HepG2 (cell line): ENCODE measurements around the gene SNAPC3. TPM values are rescaled to one million over a fixed set of nuclear protein-coding genes. Genes with fewer than 3 reads are reported as not detected.

ENCODE experiments used
- ATAC-seq: fragments of 200-7000 bp; cut with Tn5 transposase; 3 replicates; pipeline ENCODE4 v1.9.1; 2020; ENCODE audit warnings: mild to moderate bottlenecking, moderate library complexity
- BruUV-seq: library from RNA; stranded (reverse); fragments of 400-500 nt; replicated peaks from 2 replicates; lab custom pipeline; 2021; lab: Mats Ljungman, UMichigan
- CTCF ChIA-PET: fragments of 300-600 bp; formaldehyde crosslinking; extraction: SDS; loops from one replicate; lab custom pipeline; 2021; ENCODE audit warnings: low total read pairs, inconsistent platforms, low intra/inter-chr PET ratio; lab: Yijun Ruan, JAX
- POLR2A ChIA-PET: fragments of 350-600 bp; sonication (Branson Sonifier 250); formaldehyde crosslinking; loops from one replicate; lab custom pipeline; 2020; ENCODE audit warnings: antibody characterized with exemption, inconsistent platforms; lab: Yijun Ruan, JAX
- DNase-seq: peaks from one replicate; pipeline ENCODE4 v3.0.0-alpha.2; 2015; ENCODE audit warnings: low spot score
- FAIRE-seq: peaks from 3 replicates; lab custom pipeline; 2011; peaks lifted over from hg19 to GRCh38; lab: Jason Lieb, UNC
- H2AFZ ChIP-seq: one replicate; pipeline ENCODE4 v1.6.1; 2011; ENCODE audit warnings: low read length, inconsistent platforms
- H3K27ac ChIP-seq: fragments of 300-600 bp; 3 replicates; pipeline ENCODE4 v1.8.0; 2011; ENCODE audit warnings: mixed run types, mild to moderate bottlenecking, mixed read lengths, low read length, inconsistent platforms; ENCODE audit not compliant: insufficient read depth; ENCODE audit errors: extremely low read length
- H3K27me3 ChIP-seq, 2 experiments: fragments of 200-600 bp in 1 of 2; 2 replicates in 1 of 2; 3 replicates in 1 of 2; pipeline versions ENCODE4 v1.6.0 to v1.8.0; 2011; ENCODE audit warnings: low read length in 2 of 2, mild to moderate bottlenecking in 2 of 2, moderate library complexity in 2 of 2, inconsistent platforms in 1 of 2; ENCODE audit not compliant: insufficient read depth in 2 of 2, control insufficient read depth in 1 of 2
- H3K36me3 ChIP-seq, 2 experiments: fragments of 200-600 bp in 1 of 2; replicated peaks in 1 of 2; 2 replicates in 1 of 2; 3 replicates in 1 of 2; pipeline versions ENCODE4 v1.5.1 to v1.8.0; 2011; ENCODE audit warnings: low read length in 2 of 2, inconsistent platforms in 1 of 2; ENCODE audit not compliant: insufficient read depth in 2 of 2, control insufficient read depth in 1 of 2
- H3K4me1 ChIP-seq: 2 replicates; pipeline ENCODE4 v1.5.1; 2012; ENCODE audit warnings: low read length, inconsistent platforms; ENCODE audit not compliant: insufficient read depth
- H3K4me2 ChIP-seq: 2 replicates; pipeline ENCODE4 v1.6.0; 2011; ENCODE audit warnings: low read depth, low read length, inconsistent platforms
- H3K4me3 ChIP-seq, 3 experiments: fragments of 200-600 bp in 1 of 3; sonication (generic), shearing (Covaris generic) in 1 of 3; replicated peaks in 1 of 3; 2 replicates each; pipeline ENCODE4 v1.5.1; 2011 to 2016; ENCODE audit warnings: low read length in 3 of 3, inconsistent platforms in 2 of 3, low read depth in 2 of 3, mild to moderate bottlenecking in 2 of 3, control low read depth in 1 of 3, mixed read lengths in 1 of 3; ENCODE audit not compliant: insufficient read depth in 1 of 3
- H3K79me2 ChIP-seq: one replicate; pipeline ENCODE4 v1.6.1; 2011; ENCODE audit warnings: low read length, inconsistent platforms; ENCODE audit not compliant: insufficient read depth
- H3K9ac ChIP-seq: 2 replicates; pipeline ENCODE4 v1.6.0; 2011; ENCODE audit warnings: mild to moderate bottlenecking, low read depth, low read length, inconsistent platforms; ENCODE audit not compliant: insufficient read depth
- H3K9me3 ChIP-seq: 2 replicates; pipeline ENCODE4 v1.5.1; 2012; ENCODE audit warnings: mild to moderate bottlenecking, low read length
- H4K20me1 ChIP-seq: 2 replicates; pipeline ENCODE4 v1.6.0; 2011; ENCODE audit warnings: inconsistent platforms, mild to moderate bottlenecking, low read length, moderate library complexity; ENCODE audit not compliant: insufficient read depth
- CTCF ChIP-seq: sonication (generic); formaldehyde crosslinking; IDR thresholded peaks from 2 replicates; pipeline ENCODE4 v1.5.0; 2020; ENCODE audit warnings: mild to moderate bottlenecking, missing genetic modification reagents, moderate library complexity
- HNF4A ChIP-seq: sonication (generic); formaldehyde crosslinking; IDR thresholded peaks from 2 replicates; pipeline ENCODE4 v1.4.0; 2020; ENCODE audit warnings: missing genetic modification reagents
- KDM6A ChIP-seq: IDR thresholded peaks from 2 replicates; pipeline ENCODE4 v1.6.1; 2016; ENCODE audit warnings: low read depth
- STAG1 ChIP-seq: sonication (generic); formaldehyde crosslinking; IDR thresholded peaks from 2 replicates; pipeline ENCODE4 v1.4.0; 2020; ENCODE audit warnings: missing genetic modification reagents
- ZFP36L2 ChIP-seq: sonication (generic); formaldehyde crosslinking; IDR thresholded peaks from 2 replicates; pipeline ENCODE4 v1.4.0; 2020; ENCODE audit warnings: missing genetic modification reagents
- ZNF281 ChIP-seq: sonication (generic); formaldehyde crosslinking; IDR thresholded peaks from 2 replicates; pipeline ENCODE4 v1.4.0; 2020; ENCODE audit warnings: missing genetic modification reagents, borderline replicate concordance
- WGBS: methylation state at CpG from one replicate; pipeline ENCODE4 v1.1.6; 2017; ENCODE audit warnings: low lambda C conversion rate; 5-methylcytosine and 5-hydroxymethylcytosine counted together
- in situ Hi-C: cut with HindIII; loops from 2 replicates; pipeline ENCODE4 v1.10.0; 2017; ENCODE audit warnings: low pct_unique_long_range_greater_than_20kb; ENCODE audit not compliant: extremely low pct_ligation_motif_present
- intact Hi-C: fragments of 100-400 bp; cut with micrococcal nuclease; formaldehyde crosslinking; loops from one replicate; pipeline ENCODE4 v1.10.0; 2022; ENCODE audit not compliant: unreplicated experiment
- polyA plus RNA-seq, 8 experiments: library from polyadenylated mRNA; depleted of rRNA in 3 of 8; stranded (reverse) in 7 of 8; unstranded in 1 of 8; fragments of >200 nt; fragmentation: Illumina TruSeq in 4 of 8; extraction: Trizol in 4 of 8; gene quantifications; 2 replicates each; pipeline versions ENCODE4 v1.2.1 to v1.2.3, GENCODE V29; 2011 to 2016; ENCODE audit warnings: low read depth in 4 of 8, missing spikeins in 1 of 8, mixed read lengths in 1 of 8; ENCODE audit not compliant: insufficient read depth in 1 of 8
- total RNA-seq, 5 experiments: library from RNA; depleted of rRNA; stranded (reverse); fragments of >200 nt; fragmentation: Illumina TruSeq; extraction: Trizol; gene quantifications; 2 replicates each; pipeline ENCODE4 v1.2.3, GENCODE V29; 2016; ENCODE audit warnings: low read depth in 1 of 5

Gene SNAPC3
- total and polyA plus RNA-seq, 2 of the 13 experiments (the other 11 are each of a cell fraction or from before 2014, with no cell fraction given) = 25.6 to 26.0 TPM

- peaks cover 0 to 23% of the 10 kb centered on the region in 2 experiments; a peak in 2 of 5 replicates for H3K36me3 ChIP-seq
- DNase-seq (peak; percentile 27), ATAC-seq (peak; percentile 54; the same call in 2 of the 3 replicates), FAIRE-seq (no peak)
- no peaks in the 10 kb centered on the region for H3K4me1 ChIP-seq
- no peak overlapping the region for H3K4me3 ChIP-seq
- H3K27me3 ChIP-seq = no peaks in the 10 kb centered on the region
- no peak overlapping the region for H2AFZ ChIP-seq
- no peak overlapping the region for H3K9ac ChIP-seq
- BruUV-seq = no TSS peak
- H3K9me3 ChIP-seq = no peaks in the 10 kb centered on the region
- intact Hi-C loops = no loop called here
- no peaks in the 10 kb centered on the region for H4K20me1 ChIP-seq
- CTCF ChIA-PET = no interaction called here
- POLR2A ChIA-PET = no interaction called here
- in situ Hi-C loops = no loop called here
- TF ChIP-seq STAG1 (CRISPR knock-in tag) (peak; percentile 13; the same call in 1 of the 2 replicates), CTCF (CRISPR knock-in tag) (peak; percentile 24), ZFP36L2 (no peak)
- TF ChIP-seq, all 625 proteins: peak for 2
- 66% methylated on average over 2 of the region's 2 CpGs for WGBS
- H3K79me2 ChIP-seq = no peaks in the 10 kb centered on the region
- H3K27ac ChIP-seq = no peak overlapping the region
- no peak overlapping the region for H3K4me2 ChIP-seq
Measured at GRCh38 chr9:15485836-15486666, 63.4 kb downstream of the SNAPC3 start.

- no peak overlapping the region for H2AFZ ChIP-seq
- peaks cover 13% of the 10 kb centered on the region; the same call in 1 of the 2 replicates for H3K9me3 ChIP-seq
- no peaks in the 10 kb centered on the region for H3K4me1 ChIP-seq
- FAIRE-seq (no peak), DNase-seq (no peak), ATAC-seq (no peak)
- no peaks in the 10 kb centered on the region for H3K27me3 ChIP-seq
- no peak overlapping the region for H3K9ac ChIP-seq
- no peak overlapping the region for H3K4me2 ChIP-seq
- ChIA-PET POLR2A (no interaction called here), CTCF (no interaction called here)
- peaks cover 5 to 18% of the 10 kb centered on the region in 2 experiments for H3K36me3 ChIP-seq
- H4K20me1 ChIP-seq = no peaks in the 10 kb centered on the region
- in situ Hi-C loops = no loop called here
- no peak overlapping the region for H3K4me3 ChIP-seq
- no TSS peak for BruUV-seq
- H3K27ac ChIP-seq = no peak overlapping the region
- peak; percentile 57; the same call in 1 of the 2 replicates for TF ChIP-seq ZNF281 (CRISPR knock-in tag)
- TF ChIP-seq HNF4A (CRISPR knock-in tag) = 0 out of 2 replicates have a peak, but pooled peaks have one; percentile 15
- TF ChIP-seq KDM6A (CRISPR knock-in tag) = no peak
- 89% methylated on average over 1 of the region's 1 CpG for WGBS
- intact Hi-C loops = no loop called here
- peaks cover 5% of the 10 kb centered on the region for H3K79me2 ChIP-seq
Measured at GRCh38 chr9:15491950-15492349, 69.3 kb downstream of the SNAPC3 start.
